Activated naive CD8-positive, alpha-beta T cell treated with anti-CD3 and anti-CD28 coated beads, Interleukin-2, amount 10 ng/mL, durations not matched to agents 7 days and 5 days (primary cell): ENCODE data around the gene DNAJB6. TPM values are rescaled to one million over a fixed set of nuclear protein-coding genes. Genes with fewer than 3 reads are reported as not detected.

ENCODE experiments used
- ATAC-seq: fragments of 150-1000 bp; cut with Tn5 transposase; one replicate; pipeline ENCODE4 v1.10.0; 2021; ENCODE audit warnings: low read depth, moderate library complexity
- POLR2A ChIA-PET: fragments of 350-600 bp; sonication (Branson Sonifier 250); formaldehyde crosslinking; loops from one replicate; lab custom pipeline; 2021; ENCODE audit warnings: antibody characterized with exemption; lab: Charles Lee
- DNase-seq: peaks from one replicate; pipeline ENCODE4 v3.0.0; 2021
- H3K27ac Mint-ChIP-seq: one replicate; pipeline ENCODE4 v1.8.0; 2022; ENCODE audit warnings: mild to moderate bottlenecking, mixed read lengths
- H3K27me3 Mint-ChIP-seq: one replicate; pipeline ENCODE4 v1.8.0; 2022; ENCODE audit warnings: mild to moderate bottlenecking, moderate library complexity, mixed read lengths
- H3K36me3 Mint-ChIP-seq: one replicate; pipeline ENCODE4 v1.8.0; 2021; ENCODE audit warnings: mild to moderate bottlenecking, mixed read lengths
- H3K4me1 Mint-ChIP-seq: one replicate; pipeline ENCODE4 v1.8.0; 2021; ENCODE audit warnings: mixed read lengths
- H3K4me3 Mint-ChIP-seq: one replicate; pipeline ENCODE4 v1.8.0; 2022; ENCODE audit warnings: mild to moderate bottlenecking, moderate library complexity, mixed read lengths
- H3K9me3 Mint-ChIP-seq: one replicate; pipeline ENCODE4 v1.8.0; 2021; ENCODE audit warnings: mixed read lengths
- total RNA-seq, 2 experiments: library from RNA; stranded (reverse); gene quantifications; one replicate each; pipeline ENCODE4 v1.2.3, GENCODE V29; 2021

DNAJB6 gene
- total RNA-seq, 2 experiments from 2014 or later = 60.0 to 67.0 TPM

GRCh38 chr7:157438121-157439025 lies 101.6 kb downstream of the DNAJB6 start:
- H3K4me3 Mint-ChIP-seq = no peak overlapping the region
- DNase-seq (no peak), ATAC-seq (no peak)
- no peaks in the 10 kb centered on the region for H3K36me3 Mint-ChIP-seq
- POLR2A ChIA-PET = no interaction called here
- H3K4me1 Mint-ChIP-seq = peaks cover 3% of the 10 kb centered on the region
- H3K27ac Mint-ChIP-seq = no peak overlapping the region
- no peaks in the 10 kb centered on the region for H3K27me3 Mint-ChIP-seq
- no peaks in the 10 kb centered on the region for H3K9me3 Mint-ChIP-seq

GRCh38 chr7:157439149-157439548 lies 102.3 kb downstream of the DNAJB6 start:
- Mint-ChIP-seq H3K27ac (no peak overlapping the region), H3K4me3 (no peak overlapping the region), H3K9me3 (no peaks in the 10 kb centered on the region), H3K36me3 (no peaks in the 10 kb centered on the region), H3K27me3 (no peaks in the 10 kb centered on the region), H3K4me1 (no peaks in the 10 kb centered on the region)
- POLR2A ChIA-PET = no interaction called here
- ATAC-seq (no peak), DNase-seq (no peak)

- no peak for ATAC-seq
- Mint-ChIP-seq H3K36me3 (no peaks in the 10 kb centered on the region), H3K27ac (no peak overlapping the region), H3K4me1 (no peaks in the 10 kb centered on the region), H3K4me3 (no peak overlapping the region), H3K9me3 (no peaks in the 10 kb centered on the region), H3K27me3 (no peaks in the 10 kb centered on the region)
- POLR2A ChIA-PET = no interaction called here
- DNase-seq = no peak
Observed at GRCh38 chr7:157439761-157440160, 103.0 kb downstream of the DNAJB6 start.

GRCh38 chr7:157440346-157441022 lies 103.7 kb downstream of the DNAJB6 start:
- no peaks in the 10 kb centered on the region for H3K36me3 Mint-ChIP-seq
- no peak overlapping the region for H3K27ac Mint-ChIP-seq
- no peaks in the 10 kb centered on the region for H3K27me3 Mint-ChIP-seq
- POLR2A ChIA-PET = no interaction called here
- no peak overlapping the region for H3K4me3 Mint-ChIP-seq
- H3K4me1 Mint-ChIP-seq = no peaks in the 10 kb centered on the region
- H3K9me3 Mint-ChIP-seq = no peaks in the 10 kb centered on the region
- ATAC-seq (no peak), DNase-seq (no peak)

GRCh38 chr7:157441023-157441399 lies 104.2 kb downstream of the DNAJB6 start:
- ATAC-seq (no peak), DNase-seq (no peak)
- Mint-ChIP-seq H3K4me1 (no peaks in the 10 kb centered on the region), H3K27me3 (no peaks in the 10 kb centered on the region), H3K36me3 (no peaks in the 10 kb centered on the region), H3K9me3 (no peaks in the 10 kb centered on the region), H3K27ac (no peak overlapping the region), H3K4me3 (no peak overlapping the region)
- POLR2A ChIA-PET = no interaction called here

- Mint-ChIP-seq H3K27ac (no peak overlapping the region), H3K27me3 (no peaks in the 10 kb centered on the region), H3K4me1 (no peaks in the 10 kb centered on the region), H3K36me3 (no peaks in the 10 kb centered on the region), H3K4me3 (no peak overlapping the region), H3K9me3 (no peaks in the 10 kb centered on the region)
- no peak for ATAC-seq
- POLR2A ChIA-PET = no interaction called here
- DNase-seq = no peak
Observed at GRCh38 chr7:157442456-157442855, 105.7 kb downstream of the DNAJB6 start.

GRCh38 chr7:157442993-157443831 lies 106.4 kb downstream of the DNAJB6 start:
- DNase-seq = no peak

GRCh38 chr7:157444011-157444842 lies 107.4 kb downstream of the DNAJB6 start:
- Mint-ChIP-seq H3K27ac (no peak overlapping the region), H3K27me3 (no peaks in the 10 kb centered on the region), H3K4me3 (no peak overlapping the region), H3K4me1 (no peaks in the 10 kb centered on the region), H3K36me3 (no peaks in the 10 kb centered on the region), H3K9me3 (no peaks in the 10 kb centered on the region)
- POLR2A ChIA-PET = no interaction called here
- no peak for ATAC-seq
- no peak for DNase-seq

More at GRCh38 chr7:157442993-157443831, 106.4 kb downstream of the DNAJB6 start:
- Mint-ChIP-seq H3K36me3 (no peaks in the 10 kb centered on the region), H3K9me3 (no peaks in the 10 kb centered on the region), H3K27me3 (no peaks in the 10 kb centered on the region), H3K4me1 (no peaks in the 10 kb centered on the region), H3K4me3 (no peak overlapping the region), H3K27ac (no peak overlapping the region)
- POLR2A ChIA-PET = no interaction called here
- ATAC-seq = no peak

- Mint-ChIP-seq H3K9me3 (no peaks in the 10 kb centered on the region), H3K4me3 (no peak overlapping the region), H3K36me3 (no peaks in the 10 kb centered on the region), H3K4me1 (no peaks in the 10 kb centered on the region), H3K27me3 (no peaks in the 10 kb centered on the region), H3K27ac (no peak overlapping the region)
- POLR2A ChIA-PET = no interaction called here
- ATAC-seq (no peak), DNase-seq (no peak)
Observed at GRCh38 chr7:157444843-157445135, 108.0 kb downstream of the DNAJB6 start.

- ATAC-seq = no peak
- no peak for DNase-seq
- no peaks in the 10 kb centered on the region for H3K4me1 Mint-ChIP-seq
- POLR2A ChIA-PET = no interaction called here
- no peaks in the 10 kb centered on the region for H3K27me3 Mint-ChIP-seq
- no peaks in the 10 kb centered on the region for H3K36me3 Mint-ChIP-seq
- H3K4me3 Mint-ChIP-seq = no peak overlapping the region
- peaks cover 2% of the 10 kb centered on the region for H3K9me3 Mint-ChIP-seq
- H3K27ac Mint-ChIP-seq = no peak overlapping the region
Observed at GRCh38 chr7:157445246-157445955, 108.6 kb downstream of the DNAJB6 start.

GRCh38 chr7:157445956-157446295 lies 109.1 kb downstream of the DNAJB6 start:
- Mint-ChIP-seq H3K27ac (no peak overlapping the region), H3K27me3 (no peaks in the 10 kb centered on the region), H3K36me3 (no peaks in the 10 kb centered on the region), H3K4me1 (no peaks in the 10 kb centered on the region), H3K4me3 (no peak overlapping the region), H3K9me3 (peaks cover 4% of the 10 kb centered on the region)
- POLR2A ChIA-PET = no interaction called here
- DNase-seq (no peak), ATAC-seq (no peak)

- peaks cover 2% of the 10 kb centered on the region for H3K27me3 Mint-ChIP-seq
- no peaks in the 10 kb centered on the region for H3K36me3 Mint-ChIP-seq
- H3K4me3 Mint-ChIP-seq = no peak overlapping the region
- no peaks in the 10 kb centered on the region for H3K4me1 Mint-ChIP-seq
- POLR2A ChIA-PET = no interaction called here
- H3K27ac Mint-ChIP-seq = no peak overlapping the region
- no peak for DNase-seq
- no peak for ATAC-seq
- H3K9me3 Mint-ChIP-seq = peaks cover 4% of the 10 kb centered on the region
Observed at GRCh38 chr7:157446322-157446721, 109.5 kb downstream of the DNAJB6 start.
